T47D (cell line): ENCODE results near the gene HAPLN1.

Source experiments
- DNase-seq, 2 experiments: peaks; one replicate each; pipeline versions ENCODE4 v3.0.0 to v3.0.0-alpha.2; 2011 to 2012; ENCODE audit warnings: low read depth in 1 of 2, low spot score in 1 of 2
- JUND ChIP-seq: IDR thresholded peaks from 2 replicates; pipeline ENCODE4 v1.6.1; 2012; ENCODE audit warnings: low read depth
- in situ Hi-C: cut with HindIII; loops from 2 replicates; pipeline ENCODE4 v1.10.0; 2016; ENCODE audit warnings: low sequenced_read_pairs, low pct_unique_long_range_greater_than_20kb

HAPLN1 gene

GRCh38 chr5:83654427-83654994, 66.1 kb downstream of the HAPLN1 start:
- no peak for DNase-seq

GRCh38 chr5:83653669-83654068, 67.0 kb downstream of the HAPLN1 start:
- no peak for DNase-seq
- no peak for TF ChIP-seq JUND
- in situ Hi-C loops = no loop called here

More at GRCh38 chr5:83654427-83654994, 66.1 kb downstream of the HAPLN1 start:
- TF ChIP-seq JUND = no peak
- in situ Hi-C loops = no loop called here

GRCh38 chr5:83645936-83646335, 74.7 kb downstream of the HAPLN1 start:
- no peak for TF ChIP-seq JUND
- in situ Hi-C loops = no loop called here
- DNase-seq = no peak

GRCh38 chr5:83644301-83644700, 76.4 kb downstream of the HAPLN1 start:
- DNase-seq = no peak
- in situ Hi-C loops = no loop called here
- TF ChIP-seq JUND = no peak

GRCh38 chr5:83641946-83642345, 78.7 kb downstream of the HAPLN1 start:
- no peak for DNase-seq
- in situ Hi-C loops = no loop called here
- TF ChIP-seq JUND = no peak

- no peak for TF ChIP-seq JUND
- no peak for DNase-seq
- in situ Hi-C loops = no loop called here
Observed at GRCh38 chr5:83639911-83640310, 80.7 kb downstream of the HAPLN1 start.

- no peak for DNase-seq
- in situ Hi-C loops = no loop called here
- TF ChIP-seq JUND = no peak
Observed at GRCh38 chr5:83636156-83636555, 84.5 kb downstream of the HAPLN1 start.

- TF ChIP-seq JUND = no peak
- DNase-seq = no peak
- in situ Hi-C loops = no loop called here
Observed at GRCh38 chr5:83633285-83633684, 87.4 kb downstream of the HAPLN1 start.

GRCh38 chr5:83632874-83633273, 87.8 kb downstream of the HAPLN1 start:
- in situ Hi-C loops = no loop called here
- DNase-seq = no peak
- TF ChIP-seq JUND = no peak

- no peak for TF ChIP-seq JUND
- in situ Hi-C loops = no loop called here
- DNase-seq = no peak
Observed at GRCh38 chr5:83628360-83628759, 92.3 kb downstream of the HAPLN1 start.

- DNase-seq = no peak
- TF ChIP-seq JUND = no peak
- in situ Hi-C loops = no loop called here
Observed at GRCh38 chr5:83614841-83615240, 105.8 kb downstream of the HAPLN1 start.

GRCh38 chr5:83608122-83608521, 112.5 kb downstream of the HAPLN1 start:
- no peak for TF ChIP-seq JUND
- peak; percentile 30 to 68 for DNase-seq
- in situ Hi-C loops = no loop called here

GRCh38 chr5:83595217-83595616, 125.4 kb downstream of the HAPLN1 start:
- peak; percentile 8 to 22 for DNase-seq
- in situ Hi-C loops = no loop called here
- TF ChIP-seq JUND = no peak

GRCh38 chr5:83590966-83591365, 129.7 kb downstream of the HAPLN1 start:
- peak in 1 of 2 experiments; percentile 2 for DNase-seq
- TF ChIP-seq JUND = no peak
- in situ Hi-C loops = no loop called here
